SK-N-SH treated with all-trans-retinoic acid at 6 μM for 48 hours (cell line): ENCODE data around the gene RASSF1.

Experiments
- ATAC-seq: fragments of 200-7000 bp; cut with Tn5 transposase; 3 replicates; pipeline ENCODE4 v1.9.1; 2020; ENCODE audit warnings: mild to moderate bottlenecking, moderate library complexity
- ARNTL ChIP-seq: fragments of 450-650 bp; formaldehyde crosslinking; IDR thresholded peaks from 2 replicates; pipeline ENCODE4 v1.5.0; 2020; ENCODE audit warnings: low read depth, mild to moderate bottlenecking, moderate library complexity, borderline replicate concordance
- BACH2 ChIP-seq: fragments of 250-450 bp; sonication (Bioruptor Pico); IDR thresholded peaks from 2 replicates; pipeline ENCODE4 v1.9.0; 2021; ENCODE audit warnings: mild to moderate bottlenecking, borderline replicate concordance
- CREB5 ChIP-seq: fragments of 250-450 bp; sonication (Bioruptor Pico); IDR thresholded peaks from 2 replicates; pipeline ENCODE4 v1.5.1; 2020; ENCODE audit warnings: low read depth, mild to moderate bottlenecking, moderate library complexity
- CSDC2 ChIP-seq: fragments of 250-450 bp; sonication (Bioruptor Pico); IDR thresholded peaks from 2 replicates; pipeline ENCODE4 v1.5.0; 2020; ENCODE audit warnings: mild to moderate bottlenecking, moderate library complexity
- CSRNP3 ChIP-seq: fragments of 250-450 bp; sonication (Bioruptor Pico); IDR thresholded peaks from 2 replicates; pipeline ENCODE4 v1.5.1; 2021; ENCODE audit warnings: mild to moderate bottlenecking, moderate library complexity
- GLIS3 ChIP-seq: fragments of 250-450 bp; sonication (Bioruptor Pico); IDR thresholded peaks from 2 replicates; pipeline ENCODE4 v1.5.0; 2020; ENCODE audit warnings: mild to moderate bottlenecking, moderate library complexity
- OSR1 ChIP-seq: fragments of 250-450 bp; sonication (Bioruptor Pico); IDR thresholded peaks from 2 replicates; pipeline ENCODE4 v1.8.0; 2022; ENCODE audit warnings: moderate library complexity, mild to moderate bottlenecking, inconsistent platforms
- POU6F1 ChIP-seq: fragments of 250-450 bp; sonication (Bioruptor Pico); IDR thresholded peaks from 2 replicates; pipeline ENCODE4 v1.8.0; 2021; ENCODE audit warnings: low read depth, mild to moderate bottlenecking, moderate library complexity, borderline replicate concordance
- PPARA ChIP-seq: fragments of 250-450 bp; sonication (Bioruptor Pico); IDR thresholded peaks from 2 replicates; pipeline ENCODE4 v1.5.0; 2020; ENCODE audit warnings: mild to moderate bottlenecking, borderline replicate concordance
- RARB ChIP-seq: fragments of 250-450 bp; sonication (Bioruptor Pico); IDR thresholded peaks from 2 replicates; pipeline ENCODE4 v1.8.0; 2021; ENCODE audit warnings: mild to moderate bottlenecking, moderate library complexity
- TCF4 ChIP-seq: fragments of 250-450 bp; sonication (Bioruptor Pico); IDR thresholded peaks from 2 replicates; pipeline ENCODE4 v1.8.0; 2021; ENCODE audit warnings: mild to moderate bottlenecking, moderate library complexity, borderline replicate concordance
- TOX ChIP-seq: fragments of 250-450 bp; sonication (Bioruptor Pico); IDR thresholded peaks from 2 replicates; pipeline ENCODE4 v1.8.0; 2021; ENCODE audit warnings: mild to moderate bottlenecking, moderate library complexity, borderline replicate concordance
- TSHZ2 ChIP-seq: fragments of 250-450 bp; sonication (Bioruptor Pico); IDR thresholded peaks from 2 replicates; pipeline ENCODE4 v1.5.0; 2020; ENCODE audit warnings: mild to moderate bottlenecking, moderate library complexity
- ZC3H10 ChIP-seq: fragments of 250-450 bp; sonication (Bioruptor Pico); IDR thresholded peaks from 2 replicates; pipeline ENCODE4 v1.5.1; 2021; ENCODE audit warnings: mild to moderate bottlenecking, moderate library complexity
- ZFP3 ChIP-seq: fragments of 250-450 bp; sonication (Bioruptor Pico); IDR thresholded peaks from 2 replicates; pipeline ENCODE4 v1.5.0; 2020; ENCODE audit warnings: mild to moderate bottlenecking, moderate library complexity
- ZFP30 ChIP-seq: fragments of 450-650 bp; formaldehyde crosslinking; IDR thresholded peaks from 2 replicates; pipeline ENCODE4 v1.5.0; 2022; ENCODE audit warnings: mild to moderate bottlenecking, moderate library complexity
- ZNF565 ChIP-seq: fragments of 450-650 bp; formaldehyde crosslinking; conservative IDR thresholded peaks from 2 replicates; pipeline ENCODE4 v1.5.0; 2020; ENCODE audit warnings: low read depth, mild to moderate bottlenecking, moderate library complexity
- ZNF70 ChIP-seq: fragments of 450-650 bp; formaldehyde crosslinking; IDR thresholded peaks from 2 replicates; pipeline ENCODE4 v1.5.0; 2020; ENCODE audit warnings: mild to moderate bottlenecking, moderate library complexity
- ZNF8 ChIP-seq: fragments of 450-650 bp; formaldehyde crosslinking; IDR thresholded peaks from 2 replicates; pipeline ENCODE4 v1.5.0; 2020; ENCODE audit warnings: mild to moderate bottlenecking, moderate library complexity

Gene RASSF1

GRCh38 chr3:50340448-50341329 is at the start of gene RASSF1:
RASSF1 (minus strand) TSS chr3:50340836; CDS start chr3:50340805, 31 bp downstream.
- no peak for TF ChIP-seq ZC3H10 (CRISPR knock-in tag)
- ATAC-seq = no peak

GRCh38 chr3:50389414-50389767 is 48.8 kb upstream of the RASSF1 start:
- no peak for ATAC-seq

GRCh38 chr3:50388720-50389413 is 48.2 kb upstream of the RASSF1 start:
- no peak for TF ChIP-seq RARB (CRISPR knock-in tag)
- no peak for TF ChIP-seq PPARA (CRISPR knock-in tag)
- TF ChIP-seq CSDC2 = no peak
- TF ChIP-seq ZFP30 = no peak
- no peak for TF ChIP-seq OSR1
- TF ChIP-seq ZNF565 (CRISPR knock-in tag) = no peak
- no peak for TF ChIP-seq ARNTL (CRISPR knock-in tag)
- TF ChIP-seq TOX (CRISPR knock-in tag) = no peak
- no peak for TF ChIP-seq ZNF8 (CRISPR knock-in tag)
- peak; percentile 16 for ATAC-seq

More at GRCh38 chr3:50389414-50389767, 48.8 kb upstream of the RASSF1 start:
- no peak for TF ChIP-seq ZFP3
- no peak for TF ChIP-seq CSDC2
- no peak for TF ChIP-seq BACH2 (CRISPR knock-in tag)
- TF ChIP-seq ZNF70 = no peak
- no peak for TF ChIP-seq CREB5
- TF ChIP-seq OSR1 = no peak
- TF ChIP-seq ARNTL (CRISPR knock-in tag) = no peak
- TF ChIP-seq GLIS3 = no peak
- TF ChIP-seq TCF4 (CRISPR knock-in tag) = no peak
- TF ChIP-seq CSRNP3 (CRISPR knock-in tag) = no peak
- no peak for TF ChIP-seq TOX (CRISPR knock-in tag)
- no peak for TF ChIP-seq TSHZ2 (CRISPR knock-in tag)
- no peak for TF ChIP-seq POU6F1

GRCh38 chr3:50388016-50388719 is 47.5 kb upstream of the RASSF1 start:
- peak; percentile 69 for ATAC-seq
- TF ChIP-seq ZFP30 (no peak), ZNF70 (peak; percentile 65)
